GM12801 (cell line): Measurements from ENCODE around the gene CA10.

Experiments
- CTCF ChIP-seq: IDR thresholded peaks from one replicate; pipeline ENCODE4 v1.5.1; 2011; ENCODE audit warnings: control low read depth; ENCODE audit not compliant: insufficient read length; ENCODE audit errors: extremely low read depth

The CA10 gene

DNA sequence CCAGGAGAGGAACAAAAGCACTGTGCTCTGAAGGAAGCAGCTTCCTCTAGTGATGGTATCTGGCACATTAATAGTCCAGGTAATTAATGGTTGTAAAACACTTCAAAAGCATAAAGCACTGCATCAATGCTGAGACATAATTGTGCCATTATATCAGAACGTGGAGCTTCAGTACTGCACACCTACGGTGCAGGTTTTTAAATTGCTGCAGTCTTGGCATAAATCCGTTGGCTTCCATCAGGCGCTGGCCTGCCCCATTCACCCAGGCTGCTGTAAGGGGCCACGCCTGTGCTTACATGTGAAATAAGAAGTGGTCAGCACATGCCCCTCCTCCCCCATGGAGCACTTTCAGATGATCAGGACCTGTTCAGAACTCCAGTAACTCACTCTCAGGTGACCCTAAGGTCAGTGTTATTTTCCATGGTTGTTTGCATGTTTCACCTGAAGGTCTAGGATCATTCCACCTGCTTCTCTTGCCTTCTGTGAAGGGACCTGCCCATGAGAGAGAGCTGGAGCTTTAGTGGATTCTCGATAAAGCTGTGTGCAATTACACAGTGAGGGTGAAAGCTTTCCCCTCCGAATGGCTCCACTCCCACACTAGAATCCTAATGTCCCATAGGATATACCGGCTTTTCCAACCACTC lies 345.3 kb downstream of the CA10 start:
- no peak for TF ChIP-seq CTCF

DNA sequence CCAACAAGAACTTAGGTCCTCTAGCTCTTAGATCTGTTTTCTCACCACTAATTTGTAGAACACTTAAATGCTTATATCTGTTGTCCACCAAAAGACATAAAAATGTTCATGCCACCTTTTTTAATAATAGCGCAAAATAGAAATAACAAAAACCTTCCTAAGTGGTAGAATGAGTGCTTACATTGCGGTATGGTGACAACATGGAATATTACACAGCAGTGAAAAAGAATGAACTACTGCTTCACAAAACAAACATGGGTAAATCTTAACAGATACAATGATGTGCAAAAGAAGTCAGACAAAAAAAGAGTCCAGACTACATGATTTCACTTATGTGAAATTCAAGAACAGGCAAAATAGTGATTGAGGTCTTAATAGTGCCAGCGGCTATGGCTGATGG lies 351.1 kb downstream of the CA10 start:
- TF ChIP-seq CTCF, result no peak

DNA sequence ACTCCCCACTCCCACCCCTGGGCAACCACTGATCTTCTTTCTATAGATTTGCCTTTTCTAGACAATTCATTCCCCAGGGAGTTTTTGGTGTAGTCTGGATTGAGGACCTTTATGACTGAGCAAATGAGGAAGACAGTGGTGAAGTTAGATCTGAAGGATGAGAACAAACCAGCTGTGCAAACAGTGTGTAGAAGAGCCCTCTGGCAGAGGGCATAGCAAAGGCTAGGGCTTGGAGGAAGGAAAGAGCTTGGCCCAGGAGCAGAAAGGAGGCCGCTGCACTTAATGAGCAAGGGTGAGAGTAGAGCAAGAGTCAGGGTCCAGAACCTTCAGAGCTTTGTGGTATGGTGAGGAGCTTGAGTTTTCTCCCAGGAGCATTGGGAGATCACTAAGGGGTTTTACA lies 352.7 kb downstream of the CA10 start:
- TF ChIP-seq CTCF, result no peak

DNA sequence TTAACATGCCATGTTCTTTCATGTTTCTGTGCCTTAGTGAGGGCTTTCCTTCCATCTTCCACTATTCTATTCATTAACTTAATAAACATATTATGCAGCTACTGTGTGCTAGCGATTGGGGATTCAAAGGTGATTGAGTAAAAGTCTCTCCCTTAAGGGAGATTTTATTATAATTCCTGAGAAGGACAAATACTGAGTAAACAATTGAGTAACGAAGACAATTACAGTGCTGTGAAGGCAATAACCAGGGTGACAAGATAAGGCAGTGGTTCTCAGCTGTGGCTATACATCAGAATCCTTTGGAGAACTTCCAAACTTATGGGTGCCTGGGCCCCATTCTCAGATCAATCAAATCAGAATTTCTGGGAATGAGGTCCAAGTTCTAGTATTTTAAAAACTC lies 353.3 kb downstream of the CA10 start:
- no peak for TF ChIP-seq CTCF

- no peak for TF ChIP-seq CTCF
These were observed 355.4 kb downstream of the CA10 start for GRCh38 chr17:51803161-51803560.

GRCh38 chr17:51802544-51802943 lies 356.0 kb downstream of the CA10 start:
- no peak for TF ChIP-seq CTCF

GRCh38 chr17:51801626-51802025 lies 356.9 kb downstream of the CA10 start:
- no peak for TF ChIP-seq CTCF

DNA sequence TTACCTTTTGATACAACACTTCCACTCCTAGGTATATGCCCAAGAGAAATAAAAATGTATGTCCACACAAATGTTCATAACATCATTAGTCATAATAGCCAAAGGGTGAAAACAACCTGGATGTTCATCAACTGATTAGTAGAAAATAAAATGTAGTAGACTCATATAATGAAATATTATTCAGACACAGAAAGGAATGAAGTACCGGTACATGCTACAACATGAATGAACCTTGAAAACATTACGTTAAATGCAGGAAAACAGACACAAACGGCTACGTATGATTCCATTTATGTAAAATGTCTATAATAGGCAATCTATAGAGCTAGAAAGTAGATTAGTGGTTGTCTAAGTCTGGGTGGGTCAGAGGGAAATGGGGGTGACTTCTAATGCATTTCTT lies 358.5 kb downstream of the CA10 start:
- TF ChIP-seq CTCF, result no peak
